KMS-11 (cell line): ENCODE measurements around the gene OTC.
A peak's percentile ranks its signal among the peaks of the same experiment; 100 is the strongest.

Experiments
- H2AFZ ChIP-seq: fragments of 200-600 bp; sonication (generic); 2 replicates; pipeline ENCODE4 v1.6.1; 2016; ENCODE audit warnings: antibody characterized with exemption, mixed run types, low read depth
- H3K27ac ChIP-seq: fragments of 200-600 bp; sonication (generic); 2 replicates; pipeline ENCODE4 v1.6.1; 2016; ENCODE audit warnings: mild to moderate bottlenecking, mixed run types
- H3K27me3 ChIP-seq: fragments of 200-600 bp; sonication (generic); 2 replicates; pipeline ENCODE4 v1.6.1; 2017; ENCODE audit warnings: mild to moderate bottlenecking, low read depth, mixed run types, moderate library complexity; ENCODE audit not compliant: insufficient read depth
- H3K36me3 ChIP-seq: fragments of 200-600 bp; sonication (generic); 2 replicates; pipeline ENCODE4 v1.6.1; 2017; ENCODE audit warnings: mild to moderate bottlenecking, mixed run types; ENCODE audit not compliant: insufficient read depth
- H3K4me1 ChIP-seq: fragments of 200-600 bp; sonication (generic); 2 replicates; pipeline ENCODE4 v1.6.1; 2016; ENCODE audit warnings: mild to moderate bottlenecking, low read depth, mixed run types; ENCODE audit not compliant: poor library complexity, severe bottlenecking
- H3K4me2 ChIP-seq: fragments of 200-600 bp; sonication (generic); 2 replicates; pipeline ENCODE4 v1.7.0; 2016; ENCODE audit warnings: mild to moderate bottlenecking, mixed run types
- H3K4me3 ChIP-seq: fragments of 200-600 bp; sonication (generic); IDR thresholded peaks from 2 replicates; pipeline ENCODE4 v1.6.1; 2017; ENCODE audit warnings: low read depth, low read length, mixed read lengths; ENCODE audit not compliant: insufficient read depth
- H3K79me2 ChIP-seq: fragments of 200-600 bp; sonication (generic); 2 replicates; pipeline ENCODE4 v1.6.1; 2016; ENCODE audit warnings: low read depth, mixed run types; ENCODE audit not compliant: insufficient read depth
- H3K9ac ChIP-seq: fragments of 200-600 bp; sonication (generic); 2 replicates; pipeline ENCODE4 v1.6.1; 2016; ENCODE audit warnings: mild to moderate bottlenecking, mixed run types
- H4K20me1 ChIP-seq: fragments of 200-600 bp; sonication (generic); 2 replicates; pipeline ENCODE4 v1.6.1; 2016; ENCODE audit warnings: mild to moderate bottlenecking, mixed run types; ENCODE audit not compliant: insufficient read depth
- CTCF ChIP-seq: fragments of 200-600 bp; sonication (generic); conservative IDR thresholded peaks from 2 replicates; pipeline ENCODE4 v1.6.1; 2017; ENCODE audit warnings: low read depth, mild to moderate bottlenecking, antibody characterized with exemption, low read length, moderate library complexity, mixed read lengths

The OTC gene

GRCh38 chrX:38365954-38366353, 13.6 kb downstream of the OTC start:
- H3K79me2 ChIP-seq: no peaks in the 10 kb centered on the region
- no peaks in the 10 kb centered on the region for H3K4me1 ChIP-seq
- H3K9ac ChIP-seq: no peak overlapping the region
- H3K27me3 ChIP-seq: no peaks in the 10 kb centered on the region
- no peak for TF ChIP-seq CTCF
- H3K36me3 ChIP-seq: no peaks in the 10 kb centered on the region
- no peak overlapping the region for H3K27ac ChIP-seq
- H3K4me2 ChIP-seq: no peak overlapping the region
- no peak overlapping the region for H3K4me3 ChIP-seq
- no peaks in the 10 kb centered on the region for H4K20me1 ChIP-seq
- no peak overlapping the region for H2AFZ ChIP-seq

DNA sequence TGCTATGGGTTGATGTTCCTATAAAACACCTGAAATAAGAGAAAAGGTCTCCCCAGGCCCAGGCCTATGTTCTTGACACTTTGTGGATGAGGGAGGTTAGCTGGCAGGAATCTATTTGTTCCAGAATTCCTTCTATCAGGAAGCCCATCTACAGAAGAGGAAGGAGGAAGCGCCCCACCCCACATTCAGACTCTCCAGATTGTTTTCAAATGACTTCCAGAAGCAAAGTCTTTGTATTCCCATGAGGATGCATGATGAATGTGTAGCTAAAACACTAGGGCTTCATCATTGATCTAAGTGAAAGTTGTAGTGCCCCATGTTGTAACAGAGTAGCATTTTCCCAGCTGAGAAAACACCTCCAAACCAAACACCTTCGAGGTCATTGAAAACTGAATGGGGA, 16.4 kb downstream of the OTC start:
- Histone ChIP-seq H3K27me3 (no peaks in the 10 kb centered on the region), H3K4me2 (no peak overlapping the region), H3K4me3 (no peak overlapping the region), H3K27ac (no peak overlapping the region), H3K4me1 (no peaks in the 10 kb centered on the region), H3K79me2 (no peaks in the 10 kb centered on the region), H2AFZ (no peak overlapping the region), H3K9ac (no peak overlapping the region), H4K20me1 (no peaks in the 10 kb centered on the region), H3K36me3 (no peaks in the 10 kb centered on the region)
- no peak for TF ChIP-seq CTCF

- Histone ChIP-seq H3K27me3 (no peaks in the 10 kb centered on the region), H4K20me1 (no peaks in the 10 kb centered on the region), H2AFZ (no peak overlapping the region), H3K79me2 (no peaks in the 10 kb centered on the region), H3K4me3 (no peak overlapping the region), H3K4me2 (no peak overlapping the region), H3K9ac (no peak overlapping the region), H3K4me1 (no peaks in the 10 kb centered on the region), H3K36me3 (no peaks in the 10 kb centered on the region), H3K27ac (no peak overlapping the region)
- TF ChIP-seq CTCF: no peak
These were observed 19.2 kb downstream of the OTC start for GRCh38 chrX:38371641-38372040.

DNA sequence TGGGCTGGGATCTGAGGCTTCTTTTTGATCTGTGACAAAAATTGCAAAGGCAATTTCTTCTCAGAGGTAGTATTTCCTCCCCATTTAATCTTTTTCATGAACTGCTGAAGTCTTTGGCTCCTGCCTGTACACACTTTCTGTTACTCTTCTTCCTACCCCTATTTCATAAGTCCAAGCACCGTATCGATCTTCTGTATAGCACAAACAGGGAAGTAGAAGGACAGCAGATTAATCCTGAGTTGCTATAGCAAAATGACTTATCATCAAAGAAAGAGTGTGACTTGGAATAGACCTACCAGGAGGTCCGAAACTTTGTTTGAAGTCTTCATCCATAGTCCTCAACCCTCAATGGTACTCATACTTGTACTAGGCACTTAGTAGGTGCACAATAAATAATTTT, 22.0 kb downstream of the OTC start:
- TF ChIP-seq CTCF: no peak
- Histone ChIP-seq H3K36me3 (no peaks in the 10 kb centered on the region), H4K20me1 (no peaks in the 10 kb centered on the region), H3K4me1 (no peaks in the 10 kb centered on the region), H2AFZ (no peak overlapping the region), H3K9ac (no peak overlapping the region), H3K27ac (no peak overlapping the region), H3K4me2 (no peak overlapping the region), H3K27me3 (no peaks in the 10 kb centered on the region), H3K4me3 (no peak overlapping the region), H3K79me2 (no peaks in the 10 kb centered on the region)

GRCh38 chrX:38375891-38376290, 23.5 kb downstream of the OTC start:
- Histone ChIP-seq H4K20me1 (no peaks in the 10 kb centered on the region), H3K4me1 (no peaks in the 10 kb centered on the region), H3K4me3 (no peak overlapping the region), H3K4me2 (no peak overlapping the region), H3K27ac (no peak overlapping the region), H3K9ac (no peak overlapping the region), H3K79me2 (no peaks in the 10 kb centered on the region), H2AFZ (no peak overlapping the region), H3K27me3 (no peaks in the 10 kb centered on the region), H3K36me3 (no peaks in the 10 kb centered on the region)
- TF ChIP-seq CTCF: peak; percentile 44
